Activated CD4-positive, alpha-beta T cell treated with anti-CD3 and anti-CD28 coated beads, Interleukin-2, amount 50 U/mL, for 1 hour (primary cell): ENCODE data around the gene CASP7.
"Not testable (repeated sequence)": the region's sequence is repeated elsewhere in the genome, so short reads cannot be mapped to it uniquely, and the experiment has no call there.

Experiments used
- DNase-seq: peaks from one replicate; pipeline ENCODE4 v3.0.0-alpha.2; 2020

Gene CASP7

DNA sequence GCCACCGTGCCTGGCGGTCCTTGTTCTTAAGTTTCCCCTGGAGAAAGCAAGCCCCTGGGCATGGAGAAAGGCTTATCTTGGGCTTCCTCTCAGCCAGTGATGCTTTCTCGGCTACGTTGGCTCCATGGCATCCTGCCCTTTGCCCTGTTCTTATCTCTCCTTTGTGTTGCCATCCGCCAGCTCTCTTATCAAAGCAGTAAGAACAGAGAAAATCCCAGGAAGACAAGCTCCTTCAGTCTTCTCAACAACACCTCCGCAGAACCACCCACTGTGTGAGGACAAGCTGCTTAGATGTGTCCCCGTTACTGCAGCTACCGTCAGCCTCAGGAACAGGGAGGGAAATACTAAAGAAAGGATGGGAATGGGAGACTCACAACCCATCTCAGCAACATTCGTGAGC, 75.1 kb downstream of the CASP7 start:
- no peak for DNase-seq

DNA sequence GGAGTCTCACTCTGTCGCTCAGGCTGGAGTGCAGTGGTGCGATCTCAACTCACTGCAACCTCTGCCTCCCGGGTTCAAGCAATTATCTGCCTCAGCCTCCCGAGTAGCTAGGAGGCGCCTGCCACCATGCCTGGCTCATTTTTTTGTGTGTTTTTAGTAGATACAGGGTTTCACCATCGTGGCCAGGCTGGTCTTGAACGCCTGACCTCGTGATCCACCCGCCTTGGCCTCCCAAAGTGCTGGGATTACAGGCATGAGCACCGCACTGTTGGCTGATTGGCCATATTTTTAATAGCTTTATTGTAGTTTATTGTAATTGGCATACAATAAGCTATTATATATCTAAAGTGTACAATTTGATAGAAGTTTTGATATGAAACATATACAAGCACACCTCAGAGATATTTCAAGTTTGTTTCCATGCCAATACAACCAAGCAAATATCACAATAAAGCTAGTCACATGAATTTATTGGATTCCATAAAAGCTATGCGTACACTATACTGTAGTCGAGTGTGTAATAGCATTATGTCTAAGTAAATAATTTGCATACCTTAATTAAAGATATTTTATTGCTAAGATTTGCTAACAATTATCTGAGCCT, 77.3 kb downstream of the CASP7 start:
- DNase-seq, result no peak

DNA sequence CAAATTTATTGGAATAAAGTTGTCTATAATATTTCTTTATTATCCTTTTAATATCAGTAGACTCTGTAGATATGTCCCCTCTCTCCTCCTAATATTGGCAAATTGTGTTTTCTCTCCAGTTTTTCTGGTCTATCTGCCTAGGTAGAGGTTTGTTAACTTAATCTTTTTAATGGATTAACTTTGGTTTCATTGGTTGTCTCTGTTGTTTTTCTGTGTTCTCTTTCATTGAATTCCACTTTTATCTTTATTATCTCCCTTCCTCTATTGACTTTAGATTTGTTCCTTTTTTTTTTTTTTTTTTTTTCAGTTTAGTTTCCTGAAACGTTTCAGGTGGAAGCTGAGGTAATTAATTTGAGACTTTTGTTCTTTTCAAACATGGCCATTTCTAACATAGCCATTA, 82.4 kb downstream of the CASP7 start:
- no peak for DNase-seq

DNA sequence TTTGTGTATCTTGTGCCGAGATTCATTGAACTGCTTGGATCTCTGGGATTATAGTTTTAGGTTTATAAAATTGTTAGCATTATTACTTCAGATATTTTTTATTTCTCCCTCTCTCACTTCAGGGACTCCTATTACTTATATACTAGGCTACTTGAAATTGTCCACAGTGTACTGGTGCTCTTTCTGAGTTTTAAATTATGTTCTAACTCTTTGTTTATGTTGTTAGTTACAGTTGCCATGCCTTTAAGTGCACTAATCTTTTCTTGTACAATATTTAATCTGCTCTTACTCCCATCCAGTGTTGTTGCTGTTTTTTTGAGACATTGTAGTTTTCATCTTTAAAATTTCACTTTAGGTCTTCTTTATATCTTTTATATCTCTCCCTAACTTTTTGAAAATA, 84.9 kb downstream of the CASP7 start:
- DNase-seq, result no peak

DNA sequence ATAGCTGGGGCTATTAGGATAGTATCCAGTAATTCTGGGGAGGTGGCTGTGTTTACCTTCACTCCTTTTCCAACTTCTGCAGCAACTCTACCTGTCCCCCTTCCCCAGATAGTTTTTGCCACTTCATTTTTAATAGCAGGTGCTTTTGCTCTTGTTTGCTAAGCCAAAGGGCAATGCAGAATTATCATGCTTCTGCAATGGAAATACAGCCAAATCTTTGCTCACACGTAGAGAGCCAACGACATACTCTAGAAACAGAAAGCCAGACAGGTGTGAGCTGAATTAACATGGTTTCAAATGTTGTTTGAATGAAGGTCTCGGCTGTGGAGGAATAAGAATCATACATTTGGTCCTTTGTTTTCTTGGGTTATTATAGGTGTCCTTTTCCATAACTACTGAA, 86.2 kb downstream of the CASP7 start:
- no peak for DNase-seq

DNA sequence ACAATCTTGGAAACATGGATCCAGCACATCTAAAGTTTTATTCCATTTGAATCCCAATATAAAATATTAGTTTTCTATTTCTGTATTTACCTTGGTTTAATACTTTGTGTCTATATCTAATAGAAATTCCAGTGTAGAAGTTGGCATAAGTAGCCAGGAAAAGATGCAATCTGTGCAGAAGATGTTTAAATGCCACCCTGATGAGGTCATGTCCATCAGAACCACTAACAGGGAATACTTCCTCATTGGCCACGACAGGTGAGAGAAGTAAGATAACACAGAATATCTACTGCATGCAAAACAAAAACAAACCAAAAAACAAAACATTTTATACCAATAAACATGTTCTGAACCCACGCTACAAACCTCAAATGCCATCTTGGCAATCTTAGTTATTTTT, 87.5 kb downstream of the CASP7 start:
- DNase-seq, result no peak

DNA sequence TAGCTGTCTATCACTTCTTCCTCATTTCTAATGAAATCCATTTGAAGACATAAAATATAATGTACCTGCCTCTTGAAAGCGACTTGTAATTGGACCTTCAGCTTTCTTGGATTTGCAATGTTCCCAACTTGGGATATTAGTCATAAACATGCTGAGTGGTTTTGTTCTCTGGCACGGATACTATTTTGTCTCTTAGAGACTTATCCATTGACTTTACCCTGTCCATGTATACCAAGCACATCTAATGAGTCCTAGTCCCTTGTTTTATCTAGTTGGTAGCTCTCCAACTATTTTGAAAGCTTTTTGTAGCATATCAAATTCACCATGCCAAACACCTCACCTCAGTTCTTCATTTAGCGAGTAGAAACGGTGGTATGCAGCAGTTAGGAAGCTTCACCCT, 90.6 kb downstream of the CASP7 start:
- DNase-seq, result no peak

DNA sequence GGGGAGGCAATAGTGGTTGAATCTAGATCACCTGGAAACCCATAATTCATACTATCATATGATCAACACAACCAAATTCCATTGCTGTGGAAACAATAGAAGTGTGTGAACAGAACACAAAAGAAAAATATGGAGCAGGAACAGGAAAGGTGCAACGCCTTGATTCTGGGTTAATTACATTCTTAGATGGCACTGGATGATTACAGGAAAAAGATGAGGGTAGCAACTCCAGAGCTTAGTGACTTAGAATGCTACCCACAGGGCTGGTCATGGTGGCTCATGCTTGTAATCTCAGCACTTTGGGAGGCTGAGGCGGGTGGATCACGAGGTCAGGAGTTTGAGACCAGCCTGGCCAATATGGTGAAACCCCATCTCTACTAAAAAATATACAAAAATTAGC, 91.4 kb downstream of the CASP7 start:
- DNase-seq, result not testable (repeated sequence)

DNA sequence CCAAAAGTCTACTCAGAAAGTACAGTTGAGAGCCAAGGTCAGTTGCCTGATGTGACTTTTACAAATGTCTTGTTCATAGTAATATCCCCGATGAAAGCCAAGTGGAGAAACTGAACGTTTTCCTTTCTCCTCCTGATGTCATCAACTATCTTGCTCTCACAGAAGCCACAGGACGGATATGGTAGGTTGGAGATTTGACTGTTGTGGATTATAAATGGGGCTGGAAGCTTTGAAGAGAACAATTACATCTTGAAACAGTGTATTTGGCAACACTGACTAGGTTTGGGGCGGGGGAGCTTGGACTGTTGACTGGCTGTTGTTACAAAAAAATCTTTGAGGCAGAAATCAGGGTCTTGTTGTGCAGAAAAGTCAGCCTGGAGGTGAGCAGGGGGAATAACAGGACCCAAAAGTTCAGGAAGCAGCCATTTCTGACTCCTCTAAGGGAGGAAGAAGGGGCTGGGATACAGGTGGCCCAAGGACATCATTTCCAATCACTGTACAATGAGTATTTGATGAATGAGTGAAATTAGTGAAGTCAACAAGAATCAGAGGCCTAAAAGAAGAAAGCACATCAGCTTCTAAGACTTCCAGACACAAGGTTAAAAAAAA, 96.1 kb downstream of the CASP7 start:
- no peak for DNase-seq

DNA sequence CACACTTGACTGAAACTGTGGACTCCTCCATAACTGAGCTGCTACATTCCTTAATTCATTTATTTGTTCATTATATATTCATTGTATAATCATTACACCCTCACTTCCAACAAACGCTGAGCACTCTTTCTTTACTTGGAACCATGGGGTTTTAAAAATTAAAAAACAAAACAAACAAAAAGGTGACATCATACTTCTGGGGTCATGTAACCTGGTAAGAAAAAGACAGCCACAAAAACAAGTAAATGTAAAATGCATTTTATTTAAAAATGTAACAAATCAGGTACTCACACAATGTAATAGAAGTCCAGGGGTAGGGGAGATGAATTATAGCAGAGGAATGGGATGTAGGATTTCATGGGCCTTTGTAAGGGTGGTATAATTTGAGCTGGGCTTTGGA, 96.8 kb downstream of the CASP7 start:
- DNase-seq, result no peak
